ENCODE data around the gene PECR. TPM values are rescaled to one million over a fixed set of nuclear protein-coding genes. Genes with fewer than 3 reads are reported as not detected.

Gene PECR
- total RNA-seq, 2 experiments from 2014 or later: 2.3 to 5.3 TPM

DNA sequence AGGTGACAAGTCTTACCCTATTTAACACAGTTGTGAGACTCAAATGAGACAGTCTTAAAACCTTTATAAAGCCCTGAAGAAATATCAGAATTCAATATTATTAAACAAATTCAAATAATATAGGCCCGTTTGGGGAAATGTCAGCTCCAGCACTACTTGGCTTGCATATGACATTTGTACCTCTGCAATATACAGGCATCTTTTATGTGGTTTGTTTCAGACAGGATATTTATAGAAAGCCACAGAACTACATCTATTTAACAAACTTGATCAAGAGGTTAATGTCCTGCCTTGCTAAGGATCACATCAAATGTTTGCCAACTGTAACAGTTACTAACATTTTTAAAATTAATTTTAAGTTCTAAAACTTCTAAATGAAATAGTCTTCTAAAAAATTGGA is 65.0 kb downstream of the PECR start:
- CTCF ChIA-PET (ENCODE audit: unreplicated experiment): no interaction called here
- POLR2A ChIA-PET: interaction anchor here (0.6 to 1.6 kb wide), 7 partner anchors 8 to 93 kb away, joined by 3 to 5 read pairs (median 4); partner anchors contain the start of gene XRCC5
- Histone ChIP-seq H3K4me2 (ENCODE audit: low read length) (peak overlapping the region; percentile 64), H3K4me1 (ENCODE audit: insufficient read depth, low read length, poor library complexity, severe bottlenecking) (peaks cover 54% of the 10 kb centered on the region), H2AFZ (ENCODE audit: low read length) (peak overlapping the region; percentile 89), H3K9me3 (ENCODE audit: low read length) (no peaks in the 10 kb centered on the region; the same call in 1 of the 2 replicates), H3K27ac (ENCODE audit: low read depth, low read length, poor library complexity, severe bottlenecking) (peak overlapping the region; percentile 66), H3K36me3 (ENCODE audit: insufficient read depth, low read length) (no peaks in the 10 kb centered on the region), H3K79me2 (ENCODE audit: insufficient read depth, low read depth, low read length) (peaks cover 11% of the 10 kb centered on the region; the same call in 1 of the 2 replicates), H3K4me3 (ENCODE audit: low read depth, low read length, poor library complexity, severe bottlenecking) (peak overlapping the region; percentile 38), H3K9me2 (ENCODE audit: insufficient read depth, low read length) (no peaks in the 10 kb centered on the region), H4K20me1 (ENCODE audit: insufficient read depth, low read length) (no peaks in the 10 kb centered on the region)
- TF ChIP-seq CTCF (conservative IDR thresholded peaks at IDR 0.05; ENCODE audit: low read length) (no peak), EZH2phosphoT487 (IDR thresholded peaks at IDR 0.05; ENCODE audit: borderline replicate concordance, low read depth, low read length) (no peak)
- BruUV-seq (replicated peaks): no TSS peak
- intact Hi-C loops (cut with micrococcal nuclease; ENCODE audit: unreplicated experiment): no loop called here
- DNase-seq (ENCODE audit: low spot score): peak; percentile 27

DNA sequence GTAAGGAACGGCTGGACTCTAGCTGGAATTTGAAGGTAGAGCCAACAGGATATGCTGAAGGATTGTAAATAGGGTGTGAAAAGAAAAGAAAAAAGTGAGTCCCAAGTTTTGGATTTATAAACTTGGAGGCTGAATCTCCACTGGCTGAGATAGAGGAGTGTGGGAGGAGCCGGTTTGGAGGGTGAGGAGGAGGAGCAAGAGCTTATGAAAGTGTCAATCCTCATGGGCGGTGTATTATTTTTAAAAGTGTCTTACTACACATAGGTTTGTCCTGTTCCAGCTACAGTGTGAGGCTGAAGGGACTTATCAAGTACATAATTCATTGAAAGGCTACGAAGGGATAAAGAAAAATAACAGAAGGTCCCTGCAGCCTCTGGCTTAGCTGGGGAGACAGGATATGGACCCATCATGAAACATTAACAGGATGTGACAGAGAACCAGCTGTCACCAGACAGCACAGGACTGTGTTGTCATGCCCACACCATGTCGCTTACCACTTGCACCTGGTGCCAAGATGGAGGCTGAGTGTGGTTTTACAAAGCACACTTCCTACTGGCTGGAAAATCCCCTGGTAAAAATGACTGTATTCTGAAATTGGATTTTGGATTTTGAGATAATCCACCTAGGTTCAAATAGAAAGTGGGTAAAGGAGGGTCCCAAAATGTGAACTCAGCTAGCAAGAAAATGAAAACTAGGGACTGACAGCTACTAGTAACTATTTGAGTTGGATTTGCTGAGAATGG is 65.7 kb downstream of the PECR start:
- Histone ChIP-seq H3K9me2 (ENCODE audit: insufficient read depth, low read length) (no peaks in the 10 kb centered on the region), H3K36me3 (ENCODE audit: insufficient read depth, low read length) (no peaks in the 10 kb centered on the region), H2AFZ (ENCODE audit: low read length) (peak overlapping the region; percentile 89), H3K4me1 (ENCODE audit: insufficient read depth, low read length, poor library complexity, severe bottlenecking) (peaks cover 54% of the 10 kb centered on the region), H4K20me1 (ENCODE audit: insufficient read depth, low read length) (no peaks in the 10 kb centered on the region), H3K4me3 (ENCODE audit: low read depth, low read length, poor library complexity, severe bottlenecking) (peak overlapping the region; percentile 38), H3K79me2 (ENCODE audit: insufficient read depth, low read depth, low read length) (peaks cover 16% of the 10 kb centered on the region; the same call in 1 of the 2 replicates), H3K4me2 (ENCODE audit: low read length) (peak overlapping the region; percentile 64), H3K9me3 (ENCODE audit: low read length) (no peaks in the 10 kb centered on the region; the same call in 1 of the 2 replicates), H3K27ac (ENCODE audit: low read depth, low read length, poor library complexity, severe bottlenecking) (peak overlapping the region; percentile 66)
- peak; percentile 85 for DNase-seq (ENCODE audit: low spot score)
- ChIA-PET CTCF (ENCODE audit: unreplicated experiment) (no interaction called here), POLR2A (interaction anchor here (0.5 to 1.6 kb wide), 9 partner anchors 10 to 94 kb away, joined by 3 to 5 read pairs (median 4); partner anchors contain the start of gene XRCC5)
- intact Hi-C loops (cut with micrococcal nuclease; ENCODE audit: unreplicated experiment): no loop called here
- TF ChIP-seq CTCF (conservative IDR thresholded peaks at IDR 0.05; ENCODE audit: low read length) (no peak), EZH2phosphoT487 (IDR thresholded peaks at IDR 0.05; ENCODE audit: borderline replicate concordance, low read depth, low read length) (no peak)
- BruUV-seq (replicated peaks): no TSS peak

- no peak overlapping the region; the same call in 1 of the 2 replicates for H2AFZ ChIP-seq (ENCODE audit: low read length)
- no peak overlapping the region for H3K4me3 ChIP-seq (ENCODE audit: low read depth, low read length, poor library complexity, severe bottlenecking)
- H3K9me3 ChIP-seq (ENCODE audit: low read length): no peaks in the 10 kb centered on the region; the same call in 1 of the 2 replicates
- no peaks in the 10 kb centered on the region for H3K36me3 ChIP-seq (ENCODE audit: insufficient read depth, low read length)
- no peak for DNase-seq (ENCODE audit: low spot score)
- H3K27ac ChIP-seq (ENCODE audit: low read depth, low read length, poor library complexity, severe bottlenecking): no peak overlapping the region
- no peak overlapping the region for H3K4me2 ChIP-seq (ENCODE audit: low read length)
- H3K79me2 ChIP-seq (ENCODE audit: insufficient read depth, low read depth, low read length): peaks cover 16% of the 10 kb centered on the region; the same call in 1 of the 2 replicates
- ChIA-PET POLR2A (interaction anchor here (0.5 to 0.6 kb wide), 2 partner anchors 16 to 56 kb away, joined by 3 read pairs; no protein-coding TSS in a partner anchor), CTCF (ENCODE audit: unreplicated experiment) (no interaction called here)
- no peaks in the 10 kb centered on the region for H4K20me1 ChIP-seq (ENCODE audit: insufficient read depth, low read length)
- no TSS peak for BruUV-seq (replicated peaks)
- intact Hi-C loops (cut with micrococcal nuclease; ENCODE audit: unreplicated experiment): loop anchor here (5.0 kb wide), 1 partner anchor 703 kb away; the partner anchor contains the start of gene ATIC
- no peak for TF ChIP-seq EZH2phosphoT487 (IDR thresholded peaks at IDR 0.05; ENCODE audit: borderline replicate concordance, low read depth, low read length)
- TF ChIP-seq CTCF (conservative IDR thresholded peaks at IDR 0.05; ENCODE audit: low read length): no peak
- H3K9me2 ChIP-seq (ENCODE audit: insufficient read depth, low read length): no peaks in the 10 kb centered on the region
- peaks cover 54% of the 10 kb centered on the region for H3K4me1 ChIP-seq (ENCODE audit: insufficient read depth, low read length, poor library complexity, severe bottlenecking)
Observed at GRCh38 chr2:216014986-216015385, 66.6 kb downstream of the PECR start.
